Neural progenitor cell (in vitro differentiated cells): Measurements from ENCODE around the gene ME2.

Experiments
- EZH2 ChIP-seq: fragments of 200-600 bp; sonication (generic); IDR thresholded peaks from 2 replicates; pipeline ENCODE4 v1.6.1; 2017; ENCODE audit warnings: antibody characterized with exemption, mild to moderate bottlenecking, moderate library complexity
- EZH2phosphoT487 ChIP-seq: fragments of 200-600 bp; sonication (generic); IDR thresholded peaks from 2 replicates; pipeline ENCODE4 v1.6.1; 2017; ENCODE audit warnings: antibody characterized with exemption
- TF ChIP-seq, protein P1 (sequence below): fragments of 200-600 bp; sonication (generic); IDR thresholded peaks from 2 replicates; pipeline ENCODE4 v1.5.1; 2017; ENCODE audit warnings: antibody characterized with exemption, mild to moderate bottlenecking

DNA sequence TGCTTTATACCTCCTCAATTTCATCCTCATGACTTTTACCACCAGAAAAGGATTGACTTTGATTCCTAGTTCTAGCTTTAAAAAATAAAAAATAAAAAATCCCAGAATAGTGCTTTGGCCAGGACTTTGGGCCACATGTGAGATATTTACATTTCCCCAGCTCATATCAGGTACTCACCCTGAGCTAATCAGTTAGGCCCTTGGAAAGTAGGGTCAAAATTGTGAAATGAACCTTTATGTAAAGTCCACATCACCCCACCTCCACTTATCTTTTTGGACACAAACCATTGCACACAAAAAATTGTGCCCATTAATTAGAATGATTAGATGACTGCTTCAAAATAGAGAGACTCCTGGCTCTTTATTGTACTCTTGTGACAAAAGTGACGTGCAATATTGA, 17.2 kb downstream of the ME2 start:
- no peak for TF ChIP-seq EZH2phosphoT487
- TF ChIP-seq, protein P1, sequence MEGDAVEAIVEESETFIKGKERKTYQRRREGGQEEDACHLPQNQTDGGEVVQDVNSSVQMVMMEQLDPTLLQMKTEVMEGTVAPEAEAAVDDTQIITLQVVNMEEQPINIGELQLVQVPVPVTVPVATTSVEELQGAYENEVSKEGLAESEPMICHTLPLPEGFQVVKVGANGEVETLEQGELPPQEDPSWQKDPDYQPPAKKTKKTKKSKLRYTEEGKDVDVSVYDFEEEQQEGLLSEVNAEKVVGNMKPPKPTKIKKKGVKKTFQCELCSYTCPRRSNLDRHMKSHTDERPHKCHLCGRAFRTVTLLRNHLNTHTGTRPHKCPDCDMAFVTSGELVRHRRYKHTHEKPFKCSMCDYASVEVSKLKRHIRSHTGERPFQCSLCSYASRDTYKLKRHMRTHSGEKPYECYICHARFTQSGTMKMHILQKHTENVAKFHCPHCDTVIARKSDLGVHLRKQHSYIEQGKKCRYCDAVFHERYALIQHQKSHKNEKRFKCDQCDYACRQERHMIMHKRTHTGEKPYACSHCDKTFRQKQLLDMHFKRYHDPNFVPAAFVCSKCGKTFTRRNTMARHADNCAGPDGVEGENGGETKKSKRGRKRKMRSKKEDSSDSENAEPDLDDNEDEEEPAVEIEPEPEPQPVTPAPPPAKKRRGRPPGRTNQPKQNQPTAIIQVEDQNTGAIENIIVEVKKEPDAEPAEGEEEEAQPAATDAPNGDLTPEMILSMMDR = no peak
- TF ChIP-seq EZH2 = no peak
